Central memory CD8-positive, alpha-beta T cell (primary cell): ENCODE data around the gene CACNB2.

Experiments
- ATAC-seq: fragments of 150-1000 bp; cut with Tn5 transposase; replicated peaks from 2 replicates; pipeline ENCODE4 v1.10.0; 2022; ENCODE audit warnings: mild to moderate bottlenecking, moderate FRiP score, moderate number of reproducible peaks; ENCODE audit not compliant: poor library complexity, severe bottlenecking; ENCODE audit errors: extremely low read depth
- DNase-seq, 2 donors: peaks; one replicate each; pipeline ENCODE4 v3.0.0; 2021; ENCODE audit warnings: low spot score in 2 of 2
- H3K27ac Mint-ChIP-seq: one replicate; pipeline ENCODE4 v1.8.0; 2022; ENCODE audit warnings: low read depth, mild to moderate bottlenecking, moderate library complexity, mixed read lengths
- H3K27me3 Mint-ChIP-seq: one replicate; pipeline ENCODE4 v1.8.0; 2022; ENCODE audit warnings: mixed read lengths
- H3K36me3 Mint-ChIP-seq: one replicate; pipeline ENCODE4 v1.8.0; 2022; ENCODE audit warnings: mild to moderate bottlenecking, moderate library complexity, mixed read lengths; ENCODE audit not compliant: insufficient read depth
- H3K4me1 Mint-ChIP-seq: one replicate; pipeline ENCODE4 v1.8.0; 2022; ENCODE audit warnings: mixed read lengths
- H3K4me3 Mint-ChIP-seq: one replicate; pipeline ENCODE4 v1.8.0; 2022; ENCODE audit warnings: mild to moderate bottlenecking, moderate library complexity, mixed read lengths
- H3K9me3 Mint-ChIP-seq: one replicate; pipeline ENCODE4 v1.8.0; 2022; ENCODE audit warnings: mixed read lengths

CACNB2 gene

DNA sequence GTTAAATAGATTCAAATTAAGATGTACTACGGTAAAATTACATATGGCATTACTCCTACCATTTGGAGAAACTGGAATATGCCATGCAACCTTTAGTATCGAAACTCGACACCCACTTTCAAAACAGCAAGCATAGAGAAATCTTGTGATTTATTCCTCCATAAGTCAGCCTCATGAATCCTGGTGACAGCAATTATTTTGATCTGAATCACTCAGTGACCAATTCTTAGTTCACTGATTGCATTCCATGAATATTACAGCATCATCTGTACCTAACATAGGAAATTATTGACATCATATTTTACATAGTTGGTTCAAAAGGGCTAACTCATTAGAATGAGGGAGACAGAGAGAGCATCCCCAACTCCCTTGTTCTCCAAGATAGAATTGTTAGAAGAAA is 89.6 kb downstream of the CACNB2 start:
- H3K4me1 Mint-ChIP-seq: no peaks in the 10 kb centered on the region
- DNase-seq (no peak), ATAC-seq (no peak)
- peaks cover 5% of the 10 kb centered on the region for H3K9me3 Mint-ChIP-seq
- no peak overlapping the region for H3K4me3 Mint-ChIP-seq
- no peaks in the 10 kb centered on the region for H3K36me3 Mint-ChIP-seq
- no peak overlapping the region for H3K27ac Mint-ChIP-seq
- H3K27me3 Mint-ChIP-seq: peaks cover 15% of the 10 kb centered on the region

DNA sequence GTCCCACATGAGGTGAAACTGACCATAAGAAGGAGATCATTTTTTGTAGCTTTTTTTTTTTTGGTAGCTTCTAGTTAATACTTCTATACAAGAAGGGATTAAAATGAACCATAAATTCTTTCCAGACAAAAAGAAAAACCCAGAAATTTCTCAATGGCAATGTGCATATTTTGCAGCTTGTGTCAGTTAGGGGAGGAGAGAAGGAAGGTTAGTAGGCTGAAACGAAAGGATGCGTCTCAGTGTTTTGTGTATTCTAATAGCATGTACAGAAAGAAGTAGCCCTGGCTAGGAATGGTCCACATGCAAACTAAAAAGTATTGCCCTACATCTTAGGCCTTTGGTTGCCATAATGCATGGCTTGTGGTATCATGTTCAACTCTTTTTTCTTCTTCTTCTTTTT is 90.6 kb downstream of the CACNB2 start:
- Mint-ChIP-seq H3K4me3 (no peak overlapping the region), H3K36me3 (no peaks in the 10 kb centered on the region), H3K9me3 (peaks cover 5% of the 10 kb centered on the region), H3K27me3 (peaks cover 16% of the 10 kb centered on the region), H3K27ac (no peak overlapping the region), H3K4me1 (no peaks in the 10 kb centered on the region)
- ATAC-seq: no peak
- DNase-seq: no peak

DNA sequence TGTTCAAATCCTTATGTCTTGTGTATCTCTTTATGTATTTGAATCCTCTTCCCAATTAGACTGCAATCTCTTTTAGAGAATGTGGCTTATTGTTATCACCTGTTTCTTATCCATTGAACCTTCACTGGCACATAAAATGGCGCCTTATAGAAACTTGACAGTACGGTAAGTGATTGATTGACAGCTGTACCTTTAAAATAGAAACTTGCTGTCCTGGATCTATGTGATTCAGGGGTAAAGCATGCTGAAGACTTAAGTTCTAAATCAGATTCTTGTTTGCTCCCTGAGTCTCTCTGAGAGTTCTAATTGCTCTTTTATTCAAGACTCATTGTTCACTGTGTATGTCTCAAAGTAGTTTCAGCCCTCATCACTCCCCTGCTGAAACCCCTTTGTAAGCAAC is 91.3 kb downstream of the CACNB2 start:
- Mint-ChIP-seq H3K27me3 (peaks cover 20% of the 10 kb centered on the region), H3K27ac (no peak overlapping the region), H3K9me3 (peaks cover 5% of the 10 kb centered on the region), H3K4me3 (no peak overlapping the region), H3K4me1 (no peaks in the 10 kb centered on the region), H3K36me3 (no peaks in the 10 kb centered on the region)
- DNase-seq: no peak
- ATAC-seq: no peak

DNA sequence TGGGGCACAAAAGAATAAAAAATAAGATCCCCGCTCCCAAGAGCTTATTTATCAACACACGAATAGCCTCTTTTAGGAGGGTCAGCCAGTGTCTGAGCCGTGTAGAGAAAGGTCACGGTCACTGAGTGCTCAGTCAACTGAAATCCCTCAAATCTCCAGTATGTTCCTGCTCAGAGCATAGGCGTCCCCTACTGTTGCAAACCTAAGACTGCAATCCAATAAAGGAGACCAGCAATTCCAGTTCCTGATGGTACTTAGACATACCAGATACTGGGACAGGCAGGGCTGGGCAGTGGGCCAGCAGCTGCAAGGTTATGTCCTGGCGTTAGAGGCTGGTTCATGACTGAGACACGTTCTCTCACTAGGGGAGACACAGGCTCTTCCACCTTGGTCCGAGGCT is 93.6 kb downstream of the CACNB2 start:
- Mint-ChIP-seq H3K9me3 (no peaks in the 10 kb centered on the region), H3K27ac (no peak overlapping the region), H3K4me1 (no peaks in the 10 kb centered on the region), H3K27me3 (peaks cover 9% of the 10 kb centered on the region), H3K36me3 (no peaks in the 10 kb centered on the region), H3K4me3 (no peak overlapping the region)
- DNase-seq (no peak), ATAC-seq (no peak)

DNA sequence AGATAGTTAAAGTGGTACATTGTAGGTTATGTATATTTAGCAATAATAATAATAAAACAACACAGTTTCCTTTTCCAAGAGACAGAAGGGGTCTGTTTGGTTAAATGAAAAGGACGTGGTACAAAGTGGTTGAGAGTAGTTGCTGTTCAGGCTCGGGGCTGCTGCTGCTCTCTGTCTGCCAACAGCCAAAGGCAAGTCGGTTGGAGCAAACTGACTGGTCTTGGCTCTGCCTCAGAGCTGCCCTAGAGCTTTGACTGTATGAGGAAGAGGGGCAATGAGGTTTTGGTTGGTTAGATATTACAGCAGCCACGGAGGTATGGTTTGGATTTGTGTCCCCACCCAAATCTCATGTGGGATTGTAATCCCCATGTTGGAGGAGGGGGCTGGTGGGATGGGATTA is 95.3 kb downstream of the CACNB2 start:
- ATAC-seq (no peak), DNase-seq (no peak)
- Mint-ChIP-seq H3K9me3 (no peaks in the 10 kb centered on the region), H3K27me3 (peaks cover 10% of the 10 kb centered on the region), H3K4me3 (no peak overlapping the region), H3K4me1 (no peaks in the 10 kb centered on the region), H3K36me3 (no peaks in the 10 kb centered on the region), H3K27ac (no peak overlapping the region)

DNA sequence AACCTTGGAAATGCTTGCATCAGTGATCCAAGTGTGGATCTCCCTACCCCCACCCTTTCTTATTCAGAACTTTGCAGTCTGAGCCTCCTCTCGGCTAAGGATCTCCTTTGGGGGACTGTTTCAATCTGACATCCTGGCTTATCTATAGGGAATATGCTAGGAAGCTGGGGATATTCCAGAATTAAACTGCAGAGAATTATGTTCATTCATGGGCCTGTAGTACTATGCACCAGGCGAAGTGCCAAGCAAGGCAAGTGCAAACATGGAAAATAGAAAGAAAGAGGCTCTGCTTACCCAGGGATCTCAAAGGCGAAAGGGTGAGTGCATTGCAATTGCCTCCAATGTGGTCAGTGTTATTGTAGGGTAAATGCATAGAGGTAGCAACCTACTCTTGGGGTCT is 96.5 kb downstream of the CACNB2 start:
- no peaks in the 10 kb centered on the region for H3K4me1 Mint-ChIP-seq
- H3K27ac Mint-ChIP-seq: no peak overlapping the region
- no peak for ATAC-seq
- no peaks in the 10 kb centered on the region for H3K9me3 Mint-ChIP-seq
- peaks cover 20% of the 10 kb centered on the region for H3K27me3 Mint-ChIP-seq
- H3K36me3 Mint-ChIP-seq: no peaks in the 10 kb centered on the region
- no peak overlapping the region for H3K4me3 Mint-ChIP-seq
- no peak for DNase-seq

DNA sequence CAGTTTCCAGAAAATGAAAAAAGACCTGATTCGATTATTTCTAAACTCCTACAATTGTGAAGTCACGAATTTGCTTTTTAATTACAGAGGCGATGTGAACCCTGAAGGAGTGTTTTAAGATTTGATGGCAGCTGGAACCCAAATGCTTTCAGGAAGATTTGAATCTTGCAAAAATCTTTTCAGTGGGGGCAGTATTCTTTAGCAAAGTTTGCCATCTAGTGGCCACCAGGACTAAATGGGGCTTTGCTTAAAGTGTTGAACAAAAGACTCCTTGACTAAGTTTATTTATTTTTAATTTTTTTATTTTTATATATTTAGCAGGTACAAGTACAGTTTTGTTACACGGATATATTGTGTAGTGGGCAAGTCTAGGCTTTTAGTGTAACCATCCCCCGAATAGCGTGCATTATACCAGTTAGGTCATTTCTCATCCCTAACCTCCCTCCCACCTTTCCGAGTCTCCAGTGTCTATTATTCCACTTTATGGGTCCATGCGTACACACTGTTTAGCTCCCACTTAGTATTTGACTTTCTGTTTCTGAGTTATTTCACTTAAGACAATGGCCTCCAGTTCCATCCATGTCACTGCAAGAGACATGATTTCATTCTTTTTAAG is 98.8 kb downstream of the CACNB2 start:
- Mint-ChIP-seq H3K4me1 (no peaks in the 10 kb centered on the region), H3K36me3 (no peaks in the 10 kb centered on the region), H3K9me3 (no peaks in the 10 kb centered on the region), H3K27me3 (peaks cover 20% of the 10 kb centered on the region), H3K27ac (no peak overlapping the region), H3K4me3 (no peak overlapping the region)
- ATAC-seq (no peak), DNase-seq (no peak)

DNA sequence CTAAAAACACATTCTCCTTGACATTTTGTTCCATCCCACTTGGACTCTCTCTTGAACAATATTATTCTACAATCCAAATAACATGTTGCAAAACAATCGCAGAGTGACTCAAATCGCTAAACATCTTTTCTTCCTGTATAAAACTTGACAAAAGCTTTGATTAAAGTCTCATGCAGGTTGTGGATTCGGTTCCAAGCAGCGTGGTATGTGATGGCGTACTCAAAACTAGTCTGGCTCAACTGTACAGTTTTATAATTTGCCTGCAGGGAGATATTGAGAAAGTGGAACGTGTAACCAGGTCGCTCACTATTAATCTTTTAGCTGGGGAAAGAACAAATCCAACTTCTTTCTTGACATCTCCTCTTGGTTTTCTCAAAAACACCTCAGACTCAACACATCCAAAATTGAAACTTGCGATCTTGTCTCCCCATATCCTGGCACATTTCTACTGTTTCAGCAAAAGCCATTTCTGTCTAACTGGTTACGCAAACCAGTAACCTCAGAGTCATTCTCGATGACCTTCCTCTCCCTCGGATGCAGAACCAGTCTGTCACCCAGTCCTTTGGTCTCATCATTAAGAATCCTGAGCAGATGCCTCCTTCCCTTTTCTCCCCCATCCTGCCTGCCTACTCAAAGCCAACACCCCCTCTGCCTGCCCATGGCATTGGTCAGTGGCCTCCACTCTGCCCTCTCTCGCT is 100.1 kb downstream of the CACNB2 start:
- H3K27ac Mint-ChIP-seq: no peak overlapping the region
- H3K27me3 Mint-ChIP-seq: peaks cover 20% of the 10 kb centered on the region
- DNase-seq: no peak
- no peaks in the 10 kb centered on the region for H3K36me3 Mint-ChIP-seq
- no peak overlapping the region for H3K4me3 Mint-ChIP-seq
- no peaks in the 10 kb centered on the region for H3K4me1 Mint-ChIP-seq
- no peak for ATAC-seq
- no peaks in the 10 kb centered on the region for H3K9me3 Mint-ChIP-seq

DNA sequence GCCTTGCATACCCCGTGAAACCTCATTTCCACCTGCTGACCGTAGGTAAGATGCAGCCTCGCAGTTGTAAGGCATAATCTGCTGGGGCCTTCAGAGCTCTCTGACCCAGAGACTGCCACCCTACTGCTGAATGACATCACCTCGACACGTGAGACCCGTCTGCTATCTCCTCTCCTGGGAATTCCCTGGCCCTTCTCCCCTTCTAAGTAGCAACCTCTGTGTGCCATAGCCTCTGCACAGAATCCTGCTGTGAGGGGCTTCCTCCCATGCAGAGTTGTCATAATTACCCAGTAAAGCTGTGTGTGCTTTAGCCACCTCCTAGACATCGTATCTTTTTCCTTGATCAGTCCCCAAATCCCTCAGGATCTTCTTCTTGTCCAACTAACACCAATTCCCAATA is 106.7 kb downstream of the CACNB2 start:
- Mint-ChIP-seq H3K27ac (no peak overlapping the region), H3K36me3 (no peaks in the 10 kb centered on the region), H3K4me1 (no peaks in the 10 kb centered on the region), H3K27me3 (peaks cover 6% of the 10 kb centered on the region), H3K9me3 (no peaks in the 10 kb centered on the region), H3K4me3 (no peak overlapping the region)
- DNase-seq (no peak), ATAC-seq (no peak)

DNA sequence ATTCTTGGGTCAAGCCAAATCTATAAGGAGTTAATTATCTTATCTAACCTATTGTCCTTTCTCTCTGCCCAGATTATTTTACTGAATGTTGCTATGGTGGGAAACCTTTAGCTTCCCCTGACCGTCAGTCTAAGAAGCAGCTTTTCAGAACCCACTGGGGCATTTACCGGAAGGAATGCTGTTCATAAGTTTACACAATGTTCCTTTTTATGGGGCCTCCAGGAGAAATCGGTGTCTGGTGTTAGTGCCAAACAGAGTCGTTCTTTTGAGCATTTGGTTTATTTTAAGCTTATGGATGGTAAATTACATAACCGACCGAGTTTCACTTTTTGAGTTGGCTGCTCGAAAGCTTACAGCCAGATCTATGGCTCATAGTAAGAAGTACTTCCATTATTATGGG is 111.9 kb downstream of the CACNB2 start:
- H3K4me3 Mint-ChIP-seq: no peak overlapping the region

DNA sequence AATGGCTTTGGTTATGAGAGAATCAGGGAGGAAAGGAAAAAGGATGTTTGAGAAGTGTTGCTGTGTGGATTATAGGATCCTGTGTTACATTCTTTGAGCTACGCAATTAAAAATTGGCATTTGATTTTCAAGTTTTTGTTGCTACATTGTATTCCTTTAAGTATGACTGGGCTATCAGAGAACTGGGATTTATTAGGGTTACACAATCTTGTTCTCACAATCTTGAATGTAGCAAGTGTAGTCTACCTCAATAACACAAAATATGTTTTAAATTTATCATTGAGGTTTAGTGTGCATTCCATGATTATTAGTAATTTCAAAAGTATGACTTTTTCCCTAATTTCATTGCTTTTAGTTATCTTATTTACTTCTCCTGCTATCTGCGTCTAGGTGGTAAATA is 113.9 kb downstream of the CACNB2 start:
- H3K4me3 Mint-ChIP-seq: no peak overlapping the region
- H3K9me3 Mint-ChIP-seq: no peaks in the 10 kb centered on the region
- H3K27me3 Mint-ChIP-seq: no peaks in the 10 kb centered on the region
- no peak for DNase-seq
- no peak for ATAC-seq
- H3K27ac Mint-ChIP-seq: no peak overlapping the region
- H3K36me3 Mint-ChIP-seq: peaks cover 1% of the 10 kb centered on the region
- H3K4me1 Mint-ChIP-seq: no peaks in the 10 kb centered on the region

More for the DNA sequence above, 111.9 kb downstream of the CACNB2 start:
- H3K9me3 Mint-ChIP-seq: no peaks in the 10 kb centered on the region
- H3K4me1 Mint-ChIP-seq: no peaks in the 10 kb centered on the region
- peaks cover 2% of the 10 kb centered on the region for H3K27me3 Mint-ChIP-seq
- peaks cover 1% of the 10 kb centered on the region for H3K36me3 Mint-ChIP-seq
- H3K27ac Mint-ChIP-seq: no peak overlapping the region
- no peak for ATAC-seq
- no peak for DNase-seq

DNA sequence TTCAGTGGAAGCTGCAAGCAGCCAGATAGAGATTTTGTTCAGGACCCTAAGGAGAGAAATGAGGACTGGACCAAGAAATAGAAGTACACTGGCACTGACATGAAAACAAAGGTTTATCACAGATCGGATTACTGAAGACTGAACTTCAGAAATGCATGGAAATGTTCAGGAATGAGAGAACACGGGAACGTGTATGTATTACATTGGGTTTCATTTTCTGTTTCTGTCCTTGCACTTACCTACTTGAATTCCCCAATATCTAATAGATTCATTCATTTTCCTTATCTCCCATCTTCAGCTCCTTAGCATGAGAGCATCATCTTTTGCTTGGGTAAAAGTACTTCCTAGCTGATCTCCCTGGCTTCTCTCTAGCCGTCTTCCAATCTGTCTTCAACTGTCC is 114.5 kb downstream of the CACNB2 start:
- H3K27ac Mint-ChIP-seq: no peak overlapping the region
- DNase-seq (no peak), ATAC-seq (no peak)
- H3K36me3 Mint-ChIP-seq: peaks cover 1% of the 10 kb centered on the region
- no peaks in the 10 kb centered on the region for H3K4me1 Mint-ChIP-seq
- H3K9me3 Mint-ChIP-seq: no peaks in the 10 kb centered on the region
- H3K4me3 Mint-ChIP-seq: no peak overlapping the region
- no peaks in the 10 kb centered on the region for H3K27me3 Mint-ChIP-seq

DNA sequence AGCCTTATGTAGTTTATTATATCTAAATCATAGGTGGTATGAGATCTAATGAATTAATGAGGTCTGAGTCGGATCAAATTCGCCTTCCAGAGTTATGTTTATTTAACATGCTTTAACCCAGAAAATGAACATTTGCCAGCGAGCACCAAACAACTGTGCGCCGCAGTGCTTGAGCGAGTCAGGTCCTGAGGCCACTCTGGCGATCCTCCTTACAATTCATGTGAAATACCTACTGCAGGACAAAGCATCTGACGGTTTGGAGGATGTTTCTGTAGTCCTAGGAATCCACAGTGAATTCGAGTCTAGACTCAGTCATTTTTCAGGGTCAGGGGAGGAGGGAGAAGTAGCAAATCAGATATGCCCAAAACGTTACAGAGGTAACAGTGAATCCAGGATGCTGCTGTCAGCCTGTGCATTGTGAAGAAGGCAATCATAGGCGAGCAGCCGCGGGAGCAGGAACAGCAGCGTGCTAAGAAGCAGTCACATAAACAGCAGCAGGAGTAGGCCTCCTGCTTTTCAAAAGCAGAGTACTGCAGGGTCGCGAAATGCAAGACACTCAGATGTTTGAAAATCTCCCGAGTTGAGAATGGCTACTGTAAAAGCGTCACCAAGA is 120.2 kb downstream of the CACNB2 start:
- H3K36me3 Mint-ChIP-seq: no peaks in the 10 kb centered on the region
- no peaks in the 10 kb centered on the region for H3K27me3 Mint-ChIP-seq
- H3K27ac Mint-ChIP-seq: no peak overlapping the region
- H3K4me3 Mint-ChIP-seq: no peak overlapping the region
- ATAC-seq (no peak), DNase-seq (no peak)
- no peaks in the 10 kb centered on the region for H3K9me3 Mint-ChIP-seq
- no peaks in the 10 kb centered on the region for H3K4me1 Mint-ChIP-seq
